Ovary (tissue), 10 donors: Measurements from ENCODE around the gene CSH2. TPM values are rescaled to one million over a fixed set of nuclear protein-coding genes. Genes with fewer than 3 reads are reported as not detected.
"Not testable (repeated sequence)": the region's sequence is repeated elsewhere in the genome, so short reads cannot be mapped to it uniquely, and the experiment has no call there.

Source experiments
- DNase-seq, 5 donors: peaks; one replicate each; pipeline ENCODE4 v3.0.0-alpha.2; 2019 to 2020
- H3K27ac ChIP-seq, 2 donors: fragments of 200-600 bp; one replicate each; pipeline versions ENCODE4 v1.5.1 to v1.8.0; 2019 to 2022
- H3K27me3 ChIP-seq: fragments of 200-600 bp; one replicate; pipeline ENCODE4 v1.8.0; 2022
- H3K36me3 ChIP-seq: fragments of 200-600 bp; sonication (generic); one replicate; pipeline ENCODE4 v1.5.1; 2019
- H3K4me1 ChIP-seq: one replicate; pipeline ENCODE4 v1.8.1; 2013; ENCODE audit warnings: mild to moderate bottlenecking, moderate library complexity; ENCODE audit not compliant: insufficient read depth
- H3K4me3 ChIP-seq: fragments of 200-600 bp; sonication (generic); one replicate; pipeline ENCODE4 v1.5.1; 2017
- H3K9me3 ChIP-seq, 2 donors: fragments of 200-600 bp in 1 of 2; sonication (generic) in 1 of 2; one replicate each; pipeline versions ENCODE4 v1.5.1 to v1.8.1; 2013 to 2019; ENCODE audit warnings: mild to moderate bottlenecking in 1 of 2, moderate library complexity in 1 of 2
- CTCF ChIP-seq, 3 donors: fragments of 450-650 bp in 2 of 3; fragments of 200-600 bp in 1 of 3; IDR thresholded peaks; one replicate each; pipeline versions ENCODE4 v1.5.1 to v1.8.0; 2016 to 2022; ENCODE audit warnings: antibody characterized with exemption in 3 of 3, mild to moderate bottlenecking in 1 of 3
- EP300 ChIP-seq: sonication (generic); formaldehyde crosslinking; IDR thresholded peaks from one replicate; pipeline ENCODE4 v1.6.1; 2017; ENCODE audit warnings: antibody characterized with exemption
- POLR2A ChIP-seq: fragments of 450-650 bp; IDR thresholded peaks from one replicate; pipeline ENCODE4 v1.6.1; 2017; ENCODE audit warnings: antibody characterized with exemption, mild to moderate bottlenecking, moderate library complexity
- WGBS, 3 donors: extraction: QIAGEN DNeasy Blood & Tissue Kit in 1 of 3; methylation state at CpG; one replicate each; pipeline versions ENCODE4 v1.1.5 to v1.1.7; 2013 to 2017; 5-methylcytosine and 5-hydroxymethylcytosine counted together
- intact Hi-C, 4 donors: fragments of 100-400 bp; cut with DNase I; formaldehyde crosslinking; loops; one replicate each; pipeline versions ENCODE4 v1.11.0 to v1.15.1; 2022 to 2023
- long read RNA-seq, 3 donors: library from polyadenylated mRNA in 2 of 3; unstranded in 2 of 3; transcript quantifications; one replicate each; pipeline ENCODE4 v2.0.0 and lab custom pipeline, GENCODE V29; 2021 to 2026
- polyA plus RNA-seq, 2 donors: library from polyadenylated mRNA; stranded (reverse); fragments of 200-250 nt in 1 of 2; fragments of 350-450 nt in 1 of 2; fragmentation: Illumina TruSeq in 1 of 2; extraction: RNeasy Lipid Tissue Mini Kit (QIAGEN cat#74804) in 1 of 2; gene quantifications; one replicate each; pipeline ENCODE4 v1.2.3, GENCODE V29; 2013 to 2014
- total RNA-seq, 7 donors: library from RNA; depleted of rRNA in 2 of 7; stranded (reverse); fragments of >200 nt in 2 of 7; fragmentation: NEBNext Ultra II Directional in 3 of 7; extraction: Animal tissue kit (Norgen Biotek cat#: 25700) in 3 of 7; gene quantifications; one replicate each; pipeline versions ENCODE4 v1.1.0 to v1.2.4, GENCODE V29; 2016 to 2023
- donor health status: DM: no; HTN: no; CAD: no; lungs with moderate emphysema.
- donor health status: DM: no; HTN: no; CAD: no.
- donor health status: Bipolar disorder and iron deficiency.
- donor health status: DM: yes; HTN: yes; CAD: no.
- donor health status: DM: no; HTN: no; CAD: no.
- donor health status: DM: yes; HTN: yes; CAD: no.

Gene CSH2
- total RNA-seq, result not detected
- not detected for polyA plus RNA-seq
- long read RNA-seq, donor 1, result 0 reads
- long read RNA-seq, donor 2, result 0 reads
- long read RNA-seq, donor 3, result 0 reads

GRCh38 chr17:63873577-63873976 lies at the start of gene CSH2:
Gene CSH2, minus strand, starts transcription at chr17:63873677. Its CDS starts 63 bp downstream, at chr17:63873614.
- H3K4me3 ChIP-seq, DNase-seq, H3K36me3 ChIP-seq, H3K27ac ChIP-seq, H3K27me3 ChIP-seq, intact Hi-C loops, H3K4me1 ChIP-seq, H3K9me3 ChIP-seq: not testable (repeated sequence)
- WGBS, 3 donors, result 50 to 86% (median 83%) methylated on average over 2 to 7 of the region's 7 CpGs

GRCh38 chr17:63922402-63922801 lies 48.9 kb upstream of the CSH2 start:
- H3K4me1 ChIP-seq, H3K4me3 ChIP-seq, H3K27ac ChIP-seq, H3K27me3 ChIP-seq, DNase-seq, H3K9me3 ChIP-seq, H3K36me3 ChIP-seq: not testable (repeated sequence)
- intact Hi-C loops, result loop anchor here in 1 of 4 donors (10.0 kb wide), 1 partner anchor 102 kb away; the partner anchor contains the start of gene ICAM2
- 78 to 87% (median 78%) methylated on average over 9 of the region's 9 CpGs for WGBS, 3 donors

GRCh38 chr17:63920779-63921178 lies 47.3 kb upstream of the CSH2 start:
- intact Hi-C loops, result loop anchor here in 1 of 4 donors (10.0 kb wide), 1 partner anchor 104 kb away; the partner anchor contains the start of gene ICAM2
- not testable (repeated sequence) for H3K36me3 ChIP-seq, H3K9me3 ChIP-seq, H3K27me3 ChIP-seq, H3K27ac ChIP-seq, H3K4me1 ChIP-seq, H3K4me3 ChIP-seq, DNase-seq
- 88 to 95% (median 93%) methylated on average over 5 of the region's 5 CpGs for WGBS, 3 donors

GRCh38 chr17:63920050-63920449 lies 46.6 kb upstream of the CSH2 start:
- DNase-seq, H3K27me3 ChIP-seq, H3K4me3 ChIP-seq, H3K4me1 ChIP-seq, H3K36me3 ChIP-seq, H3K27ac ChIP-seq, H3K9me3 ChIP-seq: not testable (repeated sequence)
- WGBS, 3 donors, result 68 to 73% (median 68%) methylated on average over 6 of the region's 6 CpGs
- intact Hi-C loops, result loop anchor here in 1 of 4 donors (10.0 kb wide), 1 partner anchor 105 kb away; the partner anchor contains the start of gene ICAM2

GRCh38 chr17:63919311-63919723 lies 45.8 kb upstream of the CSH2 start:
- DNase-seq, result peak; percentile 51 to 65 (median 63)
- Histone ChIP-seq H3K4me1 (peaks cover 2% of the 10 kb centered on the region), H3K36me3 (no peaks in the 10 kb centered on the region), H3K27ac (no peak overlapping the region), H3K27me3 (no peaks in the 10 kb centered on the region), H3K9me3 (no peaks in the 10 kb centered on the region), H3K4me3 (no peak overlapping the region)
- TF ChIP-seq EP300 (no peak), CTCF (IDR thresholded peaks at IDR 0.05) (peak; percentile 67 to 87 (median 81))
- intact Hi-C loops, result loop anchor here in 3 of 4 donors (5.0 to 10.0 kb wide), 4 partner anchors 105 to 365 kb away; partner anchors contain the start of genes ERN1 (in 2 of the 3) and ICAM2 (in 1 of the 3)
- 37 to 41% (median 39%) methylated on average over 8 of the region's 8 CpGs for WGBS, 3 donors

- not testable (repeated sequence) for H3K27ac ChIP-seq, H3K27me3 ChIP-seq, H3K36me3 ChIP-seq, H3K4me3 ChIP-seq, DNase-seq, H3K9me3 ChIP-seq, H3K4me1 ChIP-seq
- intact Hi-C loops, result loop anchor here in 3 of 4 donors (5.0 to 10.0 kb wide), 4 partner anchors 106 to 366 kb away; partner anchors contain the start of genes ERN1 (in 2 of the 3) and ICAM2 (in 1 of the 3)
- 41 to 49% (median 43%) methylated on average over 10 of the region's 10 CpGs for WGBS, 3 donors
Observed at GRCh38 chr17:63918789-63919305, 45.4 kb upstream of the CSH2 start, which contains the start of gene GH1. Gene GH1, minus strand, starts transcription at chr17:63918839. Its CDS starts 63 bp downstream, at chr17:63918776.

- H3K36me3 ChIP-seq, result no peaks in the 10 kb centered on the region
- no peak for TF ChIP-seq POLR2A
- no peak for TF ChIP-seq CTCF (IDR thresholded peaks at IDR 0.05)
- TF ChIP-seq EP300, result no peak
- WGBS, 3 donors, result 62 to 70% (median 65%) methylated on average over 10 of the region's 10 CpGs
- H3K4me1 ChIP-seq, result peaks cover 2% of the 10 kb centered on the region
- H3K27me3 ChIP-seq, result no peaks in the 10 kb centered on the region
- intact Hi-C loops, result loop anchor here in 3 of 4 donors (5.0 to 10.0 kb wide), 4 partner anchors 106 to 366 kb away; partner anchors contain the start of genes ERN1 (in 2 of the 3) and ICAM2 (in 1 of the 3)
- no peaks in the 10 kb centered on the region for H3K9me3 ChIP-seq
- no peak overlapping the region for H3K4me3 ChIP-seq
- peak in 1 of 5 donors; percentile 27 for DNase-seq
- H3K27ac ChIP-seq, result no peak overlapping the region
Observed at GRCh38 chr17:63918305-63918704, 44.8 kb upstream of the CSH2 start.
